Gastroesophageal sphincter (tissue), 4 donors: ENCODE measurements around the gene KIRREL3. TPM values are rescaled to one million over a fixed set of nuclear protein-coding genes. Genes with fewer than 3 reads are reported as not detected.

Experiments
- ATAC-seq: fragments of 150-250 bp; one replicate; pipeline ENCODE4 v1.9.1; 2016; ENCODE audit warnings: mild to moderate bottlenecking, moderate library complexity
- H3K27ac ChIP-seq, 4 donors: fragments of 200-600 bp; sonication (generic) in 3 of 4; 1 replicate in 3 of 4; 2 replicates in 1 of 4; pipeline ENCODE4 v1.5.1; 2016 to 2019
- H3K27me3 ChIP-seq: fragments of 200-600 bp; sonication (generic); one replicate; pipeline ENCODE4 v1.5.1; 2019
- H3K36me3 ChIP-seq, 2 donors: fragments of 200-600 bp; sonication (generic); one replicate each; pipeline ENCODE4 v1.5.1; 2019; ENCODE audit warnings: control low read depth in 1 of 2
- H3K4me1 ChIP-seq, 3 donors: fragments of 200-600 bp; sonication (generic); 1 replicate in 2 of 3; 2 replicates in 1 of 3; pipeline ENCODE4 v1.5.1; 2016 to 2019; ENCODE audit warnings: control low read depth in 2 of 3
- H3K4me3 ChIP-seq, 2 donors: fragments of 200-600 bp; sonication (generic); one replicate each; pipeline ENCODE4 v1.5.1; 2019; ENCODE audit warnings: mild to moderate bottlenecking in 1 of 2, moderate library complexity in 1 of 2
- H3K9me3 ChIP-seq, 3 donors: fragments of 200-600 bp; sonication (generic); one replicate each; pipeline ENCODE4 v1.5.1; 2017 to 2019; ENCODE audit warnings: control low read depth in 2 of 3
- CTCF ChIP-seq, 4 experiments: fragments of 200-600 bp in 2 of 4; fragments of 450-650 bp in 2 of 4; sonication (generic) in 1 of 4; IDR thresholded peaks; one replicate each; pipeline ENCODE4 v1.5.1; 2017 to 2019; ENCODE audit warnings: antibody characterized with exemption in 4 of 4, mild to moderate bottlenecking in 2 of 4, moderate library complexity in 2 of 4
- EP300 ChIP-seq: sonication (generic); formaldehyde crosslinking; IDR thresholded peaks from one replicate; pipeline ENCODE4 v1.6.1; 2017; ENCODE audit warnings: antibody characterized with exemption, mild to moderate bottlenecking
- POLR2A ChIP-seq, 2 donors: fragments of 450-650 bp; IDR thresholded peaks; one replicate each; pipeline ENCODE4 v1.6.1; 2017; ENCODE audit warnings: antibody characterized with exemption in 2 of 2, mild to moderate bottlenecking in 2 of 2, moderate library complexity in 1 of 2
- POLR2AphosphoS5 ChIP-seq: sonication (generic); formaldehyde crosslinking; IDR thresholded peaks from one replicate; pipeline ENCODE4 v1.6.1; 2017; ENCODE audit warnings: antibody characterized with exemption
- WGBS, 2 donors: methylation state at CpG; one replicate each; pipeline ENCODE4 v1.1.5; 2018; ENCODE audit warnings: low coverage in 1 of 2; 5-methylcytosine and 5-hydroxymethylcytosine counted together
- total RNA-seq, 4 donors: library from RNA; depleted of rRNA; stranded (reverse); fragments of >200 nt; gene quantifications; one replicate each; pipeline ENCODE4 v1.1.0, GENCODE V29; 2016

Gene KIRREL3
- total RNA-seq, 4 donors from 2014 or later: 0.54 to 3.9 (median 1.4) TPM

DNA sequence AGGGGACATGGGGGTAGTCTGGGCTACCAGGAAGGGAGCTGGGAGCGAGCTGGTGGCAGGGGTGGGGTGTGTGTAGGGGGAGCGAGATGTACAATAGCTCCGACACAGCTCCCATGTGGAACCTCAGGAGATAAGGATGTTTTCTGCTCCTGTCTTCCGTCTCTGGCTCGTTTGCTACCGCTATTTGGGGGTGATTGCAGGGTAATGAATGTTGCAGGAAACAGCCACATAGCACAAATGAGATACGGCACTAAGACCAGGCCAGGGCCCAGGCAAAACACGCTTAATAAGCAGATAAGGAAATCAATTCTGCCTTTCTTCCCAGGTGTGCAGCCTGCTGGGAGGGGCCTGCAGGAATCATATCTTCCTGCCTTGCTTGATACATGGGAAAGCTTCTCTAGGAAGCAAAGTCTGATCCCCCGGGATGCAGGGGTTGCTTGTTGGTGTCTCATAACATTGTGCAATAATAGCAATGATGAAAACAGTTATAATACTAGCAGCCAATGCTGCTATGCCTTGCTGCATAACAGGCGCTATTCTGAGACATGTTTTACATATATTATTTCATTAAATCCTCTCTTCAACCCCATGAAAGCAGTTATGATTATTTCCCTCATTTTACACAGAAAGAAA lies 486.4 kb downstream of the KIRREL3 start:
- Histone ChIP-seq H3K4me1 (no peaks in the 10 kb centered on the region), H3K9me3 (no peaks in the 10 kb centered on the region), H3K27ac (no peak overlapping the region), H3K36me3 (no peaks in the 10 kb centered on the region), H3K4me3 (no peak overlapping the region), H3K27me3 (peaks cover 40% of the 10 kb centered on the region)
- 62 to 85% methylated on average over 3 to 7 of the region's 10 CpGs for WGBS, 2 donors
- ATAC-seq: no peak
- TF ChIP-seq CTCF (IDR thresholded peaks at IDR 0.05) (no peak), EP300 (no peak), POLR2A (IDR thresholded peaks at IDR 0.05) (no peak), POLR2AphosphoS5 (no peak)

GRCh38 chr11:126512741-126513715 lies 487.5 kb downstream of the KIRREL3 start:
- no peak for TF ChIP-seq EP300
- TF ChIP-seq CTCF (IDR thresholded peaks at IDR 0.05): no peak
- no peak for TF ChIP-seq POLR2A (IDR thresholded peaks at IDR 0.05)
- TF ChIP-seq POLR2AphosphoS5: no peak
- WGBS, 2 donors: 48% methylated on average over 4 of the region's 11 CpGs; no CpG with 5 or more reads in 1 of the 2 donors
- H3K27ac ChIP-seq: no peak overlapping the region

DNA sequence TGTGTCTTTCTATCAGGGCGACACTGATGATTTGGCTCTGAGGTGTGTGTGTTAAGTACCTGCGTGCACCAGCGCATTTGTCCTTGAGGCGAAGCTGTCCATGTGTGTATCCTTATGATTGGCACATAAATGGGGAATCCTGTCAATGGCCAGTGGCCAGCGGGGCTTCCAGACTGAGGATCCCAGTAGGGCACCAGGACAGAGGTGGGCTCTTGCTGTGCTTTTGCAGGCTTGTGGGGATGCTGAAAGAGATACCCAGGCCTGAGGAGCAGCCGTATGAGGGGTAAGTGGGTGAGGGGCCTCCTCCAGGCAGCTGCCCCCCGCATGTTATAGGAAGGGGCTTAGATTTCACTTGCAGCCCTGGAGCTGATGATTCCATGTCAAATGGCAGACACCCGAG lies 488.3 kb downstream of the KIRREL3 start:
- H3K27me3 ChIP-seq: peaks cover 33% of the 10 kb centered on the region
- H3K9me3 ChIP-seq: peaks cover 0 to 5% (median 0%) of the 10 kb centered on the region in 3 donors
- no peaks in the 10 kb centered on the region for H3K4me1 ChIP-seq
- WGBS, 2 donors: 63% methylated on average over 2 of the region's 8 CpGs; no CpG with 5 or more reads in 1 of the 2 donors
- no peaks in the 10 kb centered on the region for H3K36me3 ChIP-seq
- ATAC-seq: no peak
- TF ChIP-seq CTCF (IDR thresholded peaks at IDR 0.05) (no peak), POLR2AphosphoS5 (no peak), EP300 (no peak), POLR2A (IDR thresholded peaks at IDR 0.05) (no peak)
- no peak overlapping the region for H3K4me3 ChIP-seq
- no peak overlapping the region for H3K27ac ChIP-seq

More at GRCh38 chr11:126512741-126513715, 487.5 kb downstream of the KIRREL3 start:
- no peaks in the 10 kb centered on the region for H3K4me1 ChIP-seq
- no peaks in the 10 kb centered on the region for H3K9me3 ChIP-seq
- no peak overlapping the region for H3K4me3 ChIP-seq
- no peaks in the 10 kb centered on the region for H3K36me3 ChIP-seq
- peaks cover 29% of the 10 kb centered on the region for H3K27me3 ChIP-seq
- no peak for ATAC-seq

DNA sequence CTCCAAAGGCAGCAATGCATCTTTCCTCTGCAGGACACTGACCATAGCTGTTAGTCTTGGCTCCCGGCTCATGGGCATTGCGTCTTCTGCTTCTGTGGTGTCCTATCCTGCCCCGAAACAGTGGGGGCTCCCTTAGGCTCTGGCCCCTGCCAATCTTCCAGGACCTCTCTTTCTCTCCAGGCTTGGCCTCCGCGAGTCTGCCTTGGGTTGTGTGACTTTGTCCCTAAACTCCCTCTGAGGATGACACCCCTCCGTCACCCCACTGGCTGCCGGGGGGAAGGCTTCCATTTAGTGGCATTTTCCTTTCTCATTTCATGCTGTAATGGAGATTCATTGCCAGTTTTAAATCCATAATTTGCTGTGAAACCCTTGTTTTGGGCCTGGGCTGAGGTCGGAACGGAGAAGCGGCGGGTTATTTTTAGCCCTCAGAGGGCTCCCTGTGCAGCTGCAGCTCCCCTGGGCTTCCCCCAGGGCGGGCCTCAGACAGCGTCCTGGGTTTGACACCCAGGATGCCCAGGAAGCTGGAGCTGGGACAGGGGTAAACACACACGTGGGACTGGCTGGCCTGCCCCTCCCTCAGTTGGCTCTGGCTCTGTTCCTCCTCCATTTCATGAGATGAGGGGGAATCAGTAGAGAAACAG lies 489.0 kb downstream of the KIRREL3 start:
- ATAC-seq: no peak

More for the DNA sequence above, 489.0 kb downstream of the KIRREL3 start:
- TF ChIP-seq CTCF (IDR thresholded peaks at IDR 0.05) (no peak), POLR2AphosphoS5 (no peak), POLR2A (IDR thresholded peaks at IDR 0.05) (no peak), EP300 (no peak)
- Histone ChIP-seq H3K27me3 (peaks cover 35% of the 10 kb centered on the region), H3K4me1 (no peaks in the 10 kb centered on the region), H3K27ac (no peak overlapping the region), H3K4me3 (no peak overlapping the region), H3K9me3 (peaks cover 0 to 12% (median 0%) of the 10 kb centered on the region in 3 donors), H3K36me3 (no peaks in the 10 kb centered on the region)
- WGBS, 2 donors: 78 to 100% methylated on average over 1 to 5 of the region's 14 CpGs
